HAP-1 (cell line): ENCODE data around the gene UBTD1.
"Not testable (repeated sequence)": the region's sequence is repeated elsewhere in the genome, so short reads cannot be mapped to it uniquely, and the experiment has no call there.

Experiments used
- DNase-seq, 2 experiments: peaks; one replicate each; pipeline ENCODE4 v3.0.0-alpha.2; 2016 to 2020; ENCODE audit warnings: low spot score in 2 of 2
- H3K27me3 ChIP-seq: fragments of 250-450 bp; sonication (Bioruptor Pico); 2 replicates; pipeline ENCODE4 v1.5.1; 2020; ENCODE audit warnings: low read depth, mild to moderate bottlenecking, moderate library complexity
- H3K36me3 ChIP-seq: fragments of 250-450 bp; sonication (Bioruptor Pico); replicated peaks from 2 replicates; pipeline ENCODE4 v1.5.1; 2020; ENCODE audit warnings: mild to moderate bottlenecking
- H3K4me1 ChIP-seq: fragments of 250-450 bp; sonication (Bioruptor Pico); 2 replicates; pipeline ENCODE4 v1.5.1; 2020; ENCODE audit warnings: mild to moderate bottlenecking
- H3K4me3 ChIP-seq: fragments of 250-450 bp; sonication (Bioruptor Pico); 2 replicates; pipeline ENCODE4 v1.5.1; 2020; ENCODE audit warnings: mild to moderate bottlenecking, moderate library complexity
- H3K9me3 ChIP-seq: fragments of 250-450 bp; sonication (Bioruptor Pico); 2 replicates; pipeline ENCODE4 v1.5.1; 2020; ENCODE audit warnings: mild to moderate bottlenecking, moderate library complexity
- in situ Hi-C: fragments of 300-500 bp; cut with MboI; formaldehyde crosslinking; loops from 3 replicates; pipeline ENCODE4 v1.14.3; 2020; ENCODE audit warnings: low sequenced_read_pairs, inconsistent platforms, mixed read lengths

The UBTD1 gene

GRCh38 chr10:97542169-97543024, 43.7 kb downstream of the UBTD1 start:
- Histone ChIP-seq H3K4me3 (no peak overlapping the region), H3K27me3 (no peaks in the 10 kb centered on the region), H3K36me3 (no peaks in the 10 kb centered on the region), H3K9me3 (no peaks in the 10 kb centered on the region), H3K4me1 (no peaks in the 10 kb centered on the region)
- in situ Hi-C loops: no loop called here
- DNase-seq: no peak

- H3K4me1 ChIP-seq: no peaks in the 10 kb centered on the region
- H3K9me3 ChIP-seq: no peaks in the 10 kb centered on the region
- in situ Hi-C loops: no loop called here
- no peaks in the 10 kb centered on the region for H3K36me3 ChIP-seq
- DNase-seq: no peak
- no peaks in the 10 kb centered on the region for H3K27me3 ChIP-seq
- H3K4me3 ChIP-seq: no peak overlapping the region
Measured at GRCh38 chr10:97543025-97543546, 44.4 kb downstream of the UBTD1 start.

- no peaks in the 10 kb centered on the region for H3K4me1 ChIP-seq
- no peak for DNase-seq
- in situ Hi-C loops: no loop called here
- H3K9me3 ChIP-seq: no peaks in the 10 kb centered on the region
- H3K27me3 ChIP-seq: no peaks in the 10 kb centered on the region
- no peak overlapping the region for H3K4me3 ChIP-seq
- H3K36me3 ChIP-seq: no peaks in the 10 kb centered on the region
Measured at GRCh38 chr10:97546456-97547270, 47.9 kb downstream of the UBTD1 start.

- no peak for DNase-seq
- in situ Hi-C loops: no loop called here
- Histone ChIP-seq H3K36me3 (no peaks in the 10 kb centered on the region), H3K27me3 (no peaks in the 10 kb centered on the region), H3K9me3 (no peaks in the 10 kb centered on the region), H3K4me3 (no peak overlapping the region), H3K4me1 (no peaks in the 10 kb centered on the region)
Measured at GRCh38 chr10:97547271-97547600, 48.5 kb downstream of the UBTD1 start.

DNA sequence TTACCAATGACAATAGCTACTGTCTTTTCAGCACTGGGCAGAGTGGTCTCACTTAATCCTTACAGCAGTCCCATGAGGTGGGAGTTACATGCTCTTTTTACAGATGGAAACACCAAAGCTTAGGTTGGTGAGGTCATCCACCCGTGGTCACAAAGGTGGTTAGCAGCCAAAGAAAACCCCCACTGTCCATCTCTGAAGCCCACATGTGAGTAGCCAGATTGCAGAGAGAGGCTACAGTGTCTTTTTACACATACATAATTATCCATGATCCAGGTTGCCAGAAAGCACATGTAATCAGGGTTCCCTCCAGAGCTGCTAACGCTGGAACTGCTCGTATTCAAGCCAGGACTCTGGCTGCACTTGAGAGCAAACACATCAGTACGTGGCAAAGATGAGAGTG, 49.2 kb downstream of the UBTD1 start:
- H3K36me3 ChIP-seq: no peaks in the 10 kb centered on the region
- no peak overlapping the region for H3K4me3 ChIP-seq
- in situ Hi-C loops: no loop called here
- H3K4me1 ChIP-seq: no peaks in the 10 kb centered on the region
- no peaks in the 10 kb centered on the region for H3K9me3 ChIP-seq
- H3K27me3 ChIP-seq: no peaks in the 10 kb centered on the region
- no peak for DNase-seq

DNA sequence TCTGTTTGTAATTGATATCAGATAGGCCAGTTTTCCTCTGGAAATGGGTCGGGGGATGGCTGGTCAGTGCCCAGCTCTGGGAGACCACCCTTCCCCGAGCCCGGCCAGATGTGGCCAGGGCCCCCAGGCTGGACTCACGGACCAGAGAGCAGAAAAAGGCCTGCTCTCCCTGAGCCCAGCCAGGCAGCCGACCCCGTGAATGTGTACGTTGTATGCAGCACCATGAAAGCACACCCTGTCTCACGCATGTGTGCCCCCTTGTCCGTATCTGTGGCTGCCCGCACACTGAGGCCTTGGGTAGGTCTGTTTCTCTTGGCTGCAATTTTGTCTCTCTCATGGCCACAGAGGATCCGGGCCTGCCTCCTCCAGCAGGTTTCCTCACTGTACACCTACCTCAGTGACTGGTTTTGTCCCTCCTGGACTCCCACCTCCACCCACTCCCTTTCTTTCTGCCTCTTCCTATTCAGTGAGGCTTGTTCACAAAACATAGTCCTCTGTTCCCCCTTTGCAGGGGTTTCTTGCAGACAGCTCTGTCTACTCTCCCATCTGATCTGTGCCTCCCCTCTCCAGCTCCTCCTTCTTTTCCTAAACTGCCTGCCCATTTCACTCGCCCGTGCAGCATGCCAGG, 50.2 kb downstream of the UBTD1 start:
- H3K27me3 ChIP-seq: no peaks in the 10 kb centered on the region
- DNase-seq: no peak
- in situ Hi-C loops: no loop called here
- H3K4me3 ChIP-seq: no peak overlapping the region
- peaks cover 2% of the 10 kb centered on the region; the same call in 1 of the 2 replicates for H3K4me1 ChIP-seq
- no peaks in the 10 kb centered on the region for H3K36me3 ChIP-seq
- H3K9me3 ChIP-seq: no peaks in the 10 kb centered on the region

DNA sequence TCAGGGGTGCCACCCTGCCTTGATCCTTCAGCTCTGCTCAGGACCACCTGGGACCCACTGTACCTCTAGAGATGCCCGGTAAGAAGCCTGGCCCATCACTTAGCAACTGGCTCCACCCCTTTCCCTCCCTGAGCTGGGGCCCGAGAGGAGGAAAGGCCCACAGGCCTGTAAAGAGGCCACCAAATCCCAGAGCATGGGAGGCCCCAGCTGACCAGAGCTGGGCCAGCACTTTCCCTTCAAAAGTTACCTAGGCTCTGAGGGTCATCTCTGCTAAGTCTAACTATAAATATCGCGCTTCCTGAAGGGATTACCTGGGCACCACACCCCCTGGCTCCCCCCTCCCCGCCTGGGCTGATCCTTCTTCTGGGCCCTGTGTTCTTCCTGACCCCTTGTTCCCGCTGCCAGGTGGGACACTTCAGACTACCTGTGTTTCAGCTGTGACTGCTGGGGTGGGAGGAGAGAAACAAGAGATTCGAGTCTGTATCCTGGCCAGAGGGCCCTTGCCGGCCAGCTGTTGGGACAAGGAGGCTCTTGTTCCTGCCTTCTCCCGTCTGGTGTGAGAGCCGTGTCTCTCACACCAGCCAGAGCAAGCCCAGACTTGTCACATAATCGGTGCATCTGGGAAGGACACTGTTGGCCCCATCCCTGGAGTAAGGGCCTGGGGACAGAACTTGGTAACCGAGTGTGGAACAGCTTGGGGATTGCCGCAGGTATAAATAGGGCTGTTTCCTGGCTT, 51.0 kb downstream of the UBTD1 start:
- Histone ChIP-seq H3K27me3 (no peaks in the 10 kb centered on the region), H3K36me3 (no peaks in the 10 kb centered on the region), H3K9me3 (no peaks in the 10 kb centered on the region), H3K4me3 (no peak overlapping the region), H3K4me1 (peaks cover 2% of the 10 kb centered on the region; the same call in 1 of the 2 replicates)
- DNase-seq: no peak
- in situ Hi-C loops: loop anchor here (5.0 kb wide), 1 partner anchor 87 kb away; no protein-coding TSS in a partner anchor

GRCh38 chr10:97550336-97551149, 51.8 kb downstream of the UBTD1 start:
- no peak overlapping the region for H3K4me3 ChIP-seq
- H3K27me3 ChIP-seq: no peaks in the 10 kb centered on the region
- H3K36me3 ChIP-seq: no peaks in the 10 kb centered on the region
- no peak for DNase-seq
- H3K4me1 ChIP-seq: peaks cover 2% of the 10 kb centered on the region; the same call in 1 of the 2 replicates
- in situ Hi-C loops: loop anchor here (5.0 kb wide), 1 partner anchor 88 kb away; no protein-coding TSS in a partner anchor
- H3K9me3 ChIP-seq: no peaks in the 10 kb centered on the region; the same call in 1 of the 2 replicates

DNA sequence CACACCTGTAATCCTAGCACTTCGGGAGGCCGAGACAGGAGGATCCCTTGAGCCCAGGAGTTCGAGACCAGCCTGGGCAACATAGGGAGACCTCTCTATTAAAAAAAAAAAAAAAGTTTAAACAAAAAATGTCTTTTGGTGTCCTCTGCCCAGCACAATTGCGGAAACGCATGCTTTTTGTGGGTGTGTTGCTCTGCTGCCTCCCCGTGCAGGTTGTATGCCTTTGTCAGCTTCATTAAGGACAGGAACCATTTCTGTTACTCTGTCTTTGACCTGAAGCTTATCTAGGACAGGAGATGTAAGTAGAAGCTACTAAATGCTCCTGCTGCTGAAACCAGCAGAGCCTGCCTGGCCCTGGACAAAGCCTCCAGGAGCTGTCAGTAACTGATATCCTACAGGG, 52.5 kb downstream of the UBTD1 start:
- in situ Hi-C loops: loop anchor here (5.0 kb wide), 1 partner anchor 89 kb away; no protein-coding TSS in a partner anchor
- H3K27me3 ChIP-seq: no peaks in the 10 kb centered on the region
- H3K36me3 ChIP-seq: no peaks in the 10 kb centered on the region
- H3K4me1 ChIP-seq: peaks cover 2% of the 10 kb centered on the region; the same call in 1 of the 2 replicates
- no peak overlapping the region for H3K4me3 ChIP-seq
- DNase-seq: no peak
- no peaks in the 10 kb centered on the region; the same call in 1 of the 2 replicates for H3K9me3 ChIP-seq

GRCh38 chr10:97553575-97554031, 54.9 kb downstream of the UBTD1 start:
- Histone ChIP-seq H3K4me3 (no peak overlapping the region), H3K4me1 (peaks cover 2% of the 10 kb centered on the region; the same call in 1 of the 2 replicates), H3K36me3 (no peaks in the 10 kb centered on the region), H3K27me3 (no peaks in the 10 kb centered on the region), H3K9me3 (no peaks in the 10 kb centered on the region; the same call in 1 of the 2 replicates)
- peak; percentile 62 to 80 for DNase-seq
- in situ Hi-C loops: loop anchor here (5.0 kb wide), 1 partner anchor 91 kb away; no protein-coding TSS in a partner anchor

GRCh38 chr10:97554336-97554735, 55.6 kb downstream of the UBTD1 start:
- DNase-seq, H3K4me1 ChIP-seq, H3K9me3 ChIP-seq, H3K27me3 ChIP-seq, H3K36me3 ChIP-seq, H3K4me3 ChIP-seq: not testable (repeated sequence)
- in situ Hi-C loops: loop anchor here (5.0 kb wide), 1 partner anchor 92 kb away; no protein-coding TSS in a partner anchor

GRCh38 chr10:97555541-97555940, 56.8 kb downstream of the UBTD1 start:
- H3K27me3 ChIP-seq, DNase-seq, H3K9me3 ChIP-seq, H3K4me3 ChIP-seq, H3K4me1 ChIP-seq, in situ Hi-C loops, H3K36me3 ChIP-seq: not testable (repeated sequence)
